Measurements from ENCODE around the gene IFT57.

DNA sequence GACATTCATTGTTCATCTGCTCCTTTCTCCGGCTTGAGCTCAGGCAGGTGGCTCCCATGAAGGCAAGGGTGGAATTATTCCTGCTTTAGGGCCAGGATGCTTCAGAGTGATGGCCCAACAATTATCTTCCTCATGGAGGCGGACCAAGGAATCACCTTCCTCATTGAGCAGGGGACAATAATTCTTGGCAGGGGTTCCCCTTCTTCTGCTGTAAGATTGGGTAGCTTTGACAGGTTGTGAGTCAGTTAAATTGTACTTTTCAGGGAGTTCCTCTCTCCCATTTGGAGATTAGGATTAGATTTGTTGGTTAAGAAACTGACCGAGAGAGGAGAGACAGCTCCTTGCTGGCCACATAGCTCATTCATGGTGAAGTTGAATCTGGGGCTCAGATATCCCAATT is 99.9 kb downstream of the IFT57 start:
- TF ChIP-seq TAF1 (IDR thresholded peaks at IDR 0.05; ENCODE audit: low read depth, low read length) (no peak), RAD21 (IDR thresholded peaks at IDR 0.05 in 1 of 2, conservative IDR thresholded peaks at IDR 0.05 in 1 of 2; ENCODE audit: low read depth in 2 of 2, low read length in 2 of 2) (no peak)
- TF ChIP-seq, protein P1, sequence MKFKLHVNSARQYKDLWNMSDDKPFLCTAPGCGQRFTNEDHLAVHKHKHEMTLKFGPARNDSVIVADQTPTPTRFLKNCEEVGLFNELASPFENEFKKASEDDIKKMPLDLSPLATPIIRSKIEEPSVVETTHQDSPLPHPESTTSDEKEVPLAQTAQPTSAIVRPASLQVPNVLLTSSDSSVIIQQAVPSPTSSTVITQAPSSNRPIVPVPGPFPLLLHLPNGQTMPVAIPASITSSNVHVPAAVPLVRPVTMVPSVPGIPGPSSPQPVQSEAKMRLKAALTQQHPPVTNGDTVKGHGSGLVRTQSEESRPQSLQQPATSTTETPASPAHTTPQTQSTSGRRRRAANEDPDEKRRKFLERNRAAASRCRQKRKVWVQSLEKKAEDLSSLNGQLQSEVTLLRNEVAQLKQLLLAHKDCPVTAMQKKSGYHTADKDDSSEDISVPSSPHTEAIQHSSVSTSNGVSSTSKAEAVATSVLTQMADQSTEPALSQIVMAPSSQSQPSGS (IDR thresholded peaks at IDR 0.05; ENCODE audit: low read length), result no peak
- TF ChIP-seq, protein P2, sequence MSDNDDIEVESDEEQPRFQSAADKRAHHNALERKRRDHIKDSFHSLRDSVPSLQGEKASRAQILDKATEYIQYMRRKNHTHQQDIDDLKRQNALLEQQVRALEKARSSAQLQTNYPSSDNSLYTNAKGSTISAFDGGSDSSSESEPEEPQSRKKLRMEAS (IDR thresholded peaks at IDR 0.05), result no peak
